GM23338 (cell line): Measurements from ENCODE around the gene ZSCAN25. TPM values are rescaled to one million over a fixed set of nuclear protein-coding genes. Genes with fewer than 3 reads are reported as not detected.

Experiments used
- ATAC-seq: fragments of 200-7000 bp; cut with Tn5 transposase; 3 replicates; pipeline ENCODE4 v1.9.1; 2020
- DNase-seq: peaks from one replicate; pipeline ENCODE4 v3.0.0-alpha.2; 2015; ENCODE audit warnings: low spot score
- H2AFZ ChIP-seq: fragments of 200-600 bp; sonication (generic); 2 replicates; pipeline ENCODE4 v1.8.0; 2016; ENCODE audit warnings: antibody characterized with exemption, mild to moderate bottlenecking, moderate library complexity
- H3F3A ChIP-seq: fragments of 200-600 bp; sonication (generic); replicated peaks from 2 replicates; pipeline ENCODE4 v1.8.0; 2017; ENCODE audit warnings: antibody characterized with exemption, mixed run types, low read depth
- H3K27ac ChIP-seq: fragments of 200-600 bp; sonication (generic); 2 replicates; pipeline ENCODE4 v1.6.1; 2016; ENCODE audit warnings: low read depth
- H3K27me3 ChIP-seq: fragments of 200-600 bp; sonication (generic); 2 replicates; pipeline ENCODE4 v1.8.0; 2016; ENCODE audit warnings: mild to moderate bottlenecking, mixed run types, moderate library complexity; ENCODE audit not compliant: insufficient read depth
- H3K36me3 ChIP-seq: fragments of 200-600 bp; sonication (generic); 2 replicates; pipeline ENCODE4 v1.8.0; 2016; ENCODE audit warnings: mild to moderate bottlenecking; ENCODE audit not compliant: insufficient read depth
- H3K4me1 ChIP-seq: fragments of 200-600 bp; sonication (generic); 2 replicates; pipeline ENCODE4 v1.8.0; 2016; ENCODE audit warnings: mild to moderate bottlenecking, moderate library complexity; ENCODE audit not compliant: insufficient read depth
- H3K4me2 ChIP-seq: fragments of 200-600 bp; sonication (generic); 2 replicates; pipeline ENCODE4 v1.7.1; 2017; ENCODE audit warnings: mixed run types
- H3K4me3 ChIP-seq: fragments of 200-600 bp; sonication (generic); 2 replicates; pipeline ENCODE4 v1.6.1; 2016; ENCODE audit warnings: mixed run types
- H3K79me2 ChIP-seq: fragments of 200-600 bp; sonication (generic); replicated peaks from 2 replicates; pipeline ENCODE4 v1.8.0; 2017; ENCODE audit warnings: mild to moderate bottlenecking; ENCODE audit not compliant: insufficient read depth
- H3K9me2 ChIP-seq: fragments of 200-600 bp; sonication (generic); 2 replicates; pipeline ENCODE4 v1.8.0; 2017; ENCODE audit not compliant: insufficient read depth
- H4K20me1 ChIP-seq: fragments of 200-600 bp; sonication (generic); replicated peaks from 2 replicates; pipeline ENCODE4 v1.8.0; 2017; ENCODE audit warnings: mild to moderate bottlenecking; ENCODE audit not compliant: insufficient read depth
- H3K27ac Mint-ChIP-seq: 2 replicates; pipeline ENCODE4 v1.8.0; 2020; ENCODE audit warnings: inconsistent platforms, mild to moderate bottlenecking, moderate library complexity, mixed read lengths
- H3K27me3 Mint-ChIP-seq: 3 replicates; pipeline ENCODE4 v1.8.0; 2022; ENCODE audit warnings: low read depth, mild to moderate bottlenecking, moderate library complexity, mixed read lengths, inconsistent platforms; ENCODE audit not compliant: insufficient read depth, poor library complexity
- H3K36me3 Mint-ChIP-seq: 3 replicates; pipeline ENCODE4 v1.8.0; 2021; ENCODE audit warnings: low read depth, mild to moderate bottlenecking, inconsistent platforms, moderate library complexity, mixed read lengths
- H3K4me1 Mint-ChIP-seq: 3 replicates; pipeline ENCODE4 v1.8.0; 2020; ENCODE audit warnings: mild to moderate bottlenecking, inconsistent platforms, mixed read lengths
- H3K4me3 Mint-ChIP-seq: 3 replicates; pipeline ENCODE4 v1.8.0; 2021; ENCODE audit warnings: moderate library complexity, mild to moderate bottlenecking, inconsistent platforms, mixed read lengths
- H3K9me3 Mint-ChIP-seq: 3 replicates; pipeline ENCODE4 v1.8.0; 2020; ENCODE audit warnings: moderate library complexity, mild to moderate bottlenecking, inconsistent platforms, mixed read lengths
- CTCF ChIP-seq, 2 experiments: fragments of 200-600 bp in 1 of 2; sonication (generic) in 1 of 2; conservative IDR thresholded peaks; 2 replicates each; pipeline versions ENCODE4 v1.5.1 to v1.6.1; 2016 to 2017; ENCODE audit warnings: antibody characterized with exemption in 2 of 2, low read depth in 2 of 2, mild to moderate bottlenecking in 2 of 2, moderate library complexity in 1 of 2
- EZH2phosphoT487 ChIP-seq: fragments of 200-600 bp; sonication (generic); IDR thresholded peaks from one replicate; pipeline ENCODE4 v1.8.1; 2018; ENCODE audit warnings: antibody characterized with exemption; ENCODE audit not compliant: unreplicated experiment
- JUNB ChIP-seq: IDR thresholded peaks from one replicate; pipeline ENCODE4 v1.6.1; 2016; ENCODE audit warnings: antibody characterized with exemption; ENCODE audit not compliant: unreplicated experiment
- NANOG ChIP-seq: IDR thresholded peaks from 2 replicates; pipeline ENCODE4 v1.6.1; 2016; ENCODE audit warnings: antibody characterized with exemption, borderline replicate concordance
- POLR2AphosphoS5 ChIP-seq: IDR thresholded peaks from 2 replicates; pipeline ENCODE4 v1.6.1; 2016; ENCODE audit warnings: antibody characterized with exemption, low read depth
- ZNF114 ChIP-seq: fragments of 250-450 bp; sonication (Bioruptor Pico); IDR thresholded peaks from 2 replicates; pipeline ENCODE4 v1.5.0; 2020; ENCODE audit warnings: mild to moderate bottlenecking, moderate library complexity
- polyA plus RNA-seq: library from polyadenylated mRNA; unstranded; fragments of >200 nt; fragmentation: Nextera tagmentation; extraction: Ambion mirVana; gene quantifications from 2 replicates; pipeline ENCODE4 v1.2.1, GENCODE V29; 2016
- total RNA-seq: library from RNA; depleted of rRNA; stranded (reverse); fragments of >200 nt; shearing (Covaris generic); gene quantifications from 2 replicates; pipeline ENCODE4 v1.2.3, GENCODE V29; 2014
- TF ChIP-seq, protein P1 (sequence below): IDR thresholded peaks from one replicate; pipeline ENCODE4 v1.6.1; 2018; ENCODE audit warnings: antibody characterized with exemption; ENCODE audit not compliant: unreplicated experiment

Gene ZSCAN25
- total and polyA plus RNA-seq, 2 experiments from 2014 or later = 4.8 to 17.5 TPM

DNA sequence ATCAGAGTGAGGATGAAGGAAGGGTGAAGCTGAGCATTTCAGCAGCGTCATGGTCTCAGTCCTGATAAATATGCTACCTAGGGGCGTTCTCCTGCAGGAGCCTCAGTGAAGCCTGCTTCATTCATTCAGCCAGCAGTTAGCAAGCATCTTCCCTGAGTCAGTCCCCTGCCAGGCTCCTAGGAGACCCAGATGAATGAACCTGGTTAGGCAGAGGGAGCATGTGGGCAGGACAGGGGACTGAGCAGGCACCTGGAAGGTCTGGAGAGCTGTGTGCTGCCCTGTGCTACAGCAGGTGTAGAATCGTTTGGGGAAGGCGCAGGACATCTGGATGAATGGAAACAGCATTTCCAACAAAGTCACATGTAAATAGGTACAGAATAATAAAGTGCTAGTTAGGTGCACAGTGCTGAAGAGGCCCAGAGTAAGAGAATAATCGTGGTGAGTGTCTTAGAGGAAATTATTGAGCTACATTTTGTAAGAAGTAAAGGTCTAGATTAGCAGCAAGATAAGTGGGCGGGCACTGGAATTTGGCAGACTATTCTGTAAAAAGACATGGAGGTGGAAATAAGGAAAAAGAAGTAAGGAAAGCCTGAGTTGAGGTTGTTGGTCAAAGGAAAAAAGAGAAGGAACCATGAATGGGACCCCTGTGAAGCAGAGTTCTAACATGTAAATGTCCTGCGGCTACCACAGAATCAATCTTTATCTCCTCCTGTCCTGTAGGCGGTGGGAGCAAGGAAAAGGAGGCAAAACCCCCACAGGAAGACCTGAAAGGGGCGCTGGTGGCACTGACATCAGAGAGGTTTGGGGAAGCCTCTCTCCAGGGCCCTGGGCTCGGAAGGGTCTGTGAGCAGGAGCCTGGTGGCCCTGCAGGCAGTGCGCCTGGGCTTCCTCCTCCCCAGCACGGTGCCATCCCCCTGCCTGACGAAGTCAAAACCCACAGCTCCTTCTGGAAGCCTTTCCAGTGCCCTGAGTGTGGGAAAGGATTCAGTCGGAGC lies 12.0 kb downstream of the ZSCAN25 start:
- TF ChIP-seq CTCF (conservative IDR thresholded peaks at IDR 0.05; ENCODE audit: low read depth in 2 of 2) = peak in 1 of 2 experiments; percentile 35; a peak in 3 of 4 replicates
- TF ChIP-seq POLR2AphosphoS5 = no peak
- no peak for TF ChIP-seq NANOG
- Mint-ChIP-seq H3K9me3 (no peaks in the 10 kb centered on the region), H3K36me3 (peaks cover 79% of the 10 kb centered on the region), H3K4me3 (peak overlapping the region; percentile 1; the same call in 1 of the 3 replicates), H3K4me1 (peaks cover 41% of the 10 kb centered on the region), H3K27me3 (peaks cover 14% of the 10 kb centered on the region), H3K27ac (peak overlapping the region; percentile 89)
- no peak overlapping the region for H3K4me3 ChIP-seq
- H3K27me3 ChIP-seq = no peaks in the 10 kb centered on the region
- no peaks in the 10 kb centered on the region for H3K79me2 ChIP-seq
- H3K27ac ChIP-seq = 0 out of 2 replicates have a peak overlapping the region, but pooled peaks have one; percentile 32
- H2AFZ ChIP-seq = no peak overlapping the region
- 0 out of 2 replicates have a peak, but pooled peaks cover 8% of the 10 kb centered on the region for H3F3A ChIP-seq
- peaks cover 23% of the 10 kb centered on the region for H4K20me1 ChIP-seq
- no peaks in the 10 kb centered on the region for H3K9me2 ChIP-seq
- peaks cover 22% of the 10 kb centered on the region for H3K36me3 ChIP-seq
- peaks cover 14% of the 10 kb centered on the region for H3K4me1 ChIP-seq
- 0 out of 2 replicates have a peak overlapping the region, but pooled peaks have one; percentile 32 for H3K4me2 ChIP-seq
- DNase-seq (peak; percentile 38), ATAC-seq (peak; percentile 67)

GRCh38 chr7:99629643-99630042 lies 12.9 kb downstream of the ZSCAN25 start:
- Mint-ChIP-seq H3K27ac (peak overlapping the region; percentile 89), H3K4me1 (peaks cover 41% of the 10 kb centered on the region), H3K27me3 (peaks cover 8% of the 10 kb centered on the region), H3K4me3 (no peak overlapping the region; the same call in 2 of the 3 replicates), H3K36me3 (peaks cover 70% of the 10 kb centered on the region), H3K9me3 (no peaks in the 10 kb centered on the region)
- Histone ChIP-seq H3K9me2 (no peaks in the 10 kb centered on the region), H3K4me1 (peaks cover 14% of the 10 kb centered on the region), H3K4me3 (no peak overlapping the region), H4K20me1 (peaks cover 26% of the 10 kb centered on the region), H2AFZ (no peak overlapping the region), H3F3A (0 out of 2 replicates have a peak, but pooled peaks cover 8% of the 10 kb centered on the region), H3K27me3 (no peaks in the 10 kb centered on the region), H3K27ac (no peak overlapping the region), H3K79me2 (no peaks in the 10 kb centered on the region), H3K36me3 (peaks cover 22% of the 10 kb centered on the region), H3K4me2 (no peak overlapping the region)
- no peak for ATAC-seq
- DNase-seq = no peak
- TF ChIP-seq ZNF114 (CRISPR knock-in tag) = no peak
- no peak for TF ChIP-seq JUNB
- TF ChIP-seq NANOG = no peak
- TF ChIP-seq EZH2phosphoT487 = no peak
- no peak for TF ChIP-seq CTCF (conservative IDR thresholded peaks at IDR 0.05; ENCODE audit: low read depth in 2 of 2)
- TF ChIP-seq, protein P1, sequence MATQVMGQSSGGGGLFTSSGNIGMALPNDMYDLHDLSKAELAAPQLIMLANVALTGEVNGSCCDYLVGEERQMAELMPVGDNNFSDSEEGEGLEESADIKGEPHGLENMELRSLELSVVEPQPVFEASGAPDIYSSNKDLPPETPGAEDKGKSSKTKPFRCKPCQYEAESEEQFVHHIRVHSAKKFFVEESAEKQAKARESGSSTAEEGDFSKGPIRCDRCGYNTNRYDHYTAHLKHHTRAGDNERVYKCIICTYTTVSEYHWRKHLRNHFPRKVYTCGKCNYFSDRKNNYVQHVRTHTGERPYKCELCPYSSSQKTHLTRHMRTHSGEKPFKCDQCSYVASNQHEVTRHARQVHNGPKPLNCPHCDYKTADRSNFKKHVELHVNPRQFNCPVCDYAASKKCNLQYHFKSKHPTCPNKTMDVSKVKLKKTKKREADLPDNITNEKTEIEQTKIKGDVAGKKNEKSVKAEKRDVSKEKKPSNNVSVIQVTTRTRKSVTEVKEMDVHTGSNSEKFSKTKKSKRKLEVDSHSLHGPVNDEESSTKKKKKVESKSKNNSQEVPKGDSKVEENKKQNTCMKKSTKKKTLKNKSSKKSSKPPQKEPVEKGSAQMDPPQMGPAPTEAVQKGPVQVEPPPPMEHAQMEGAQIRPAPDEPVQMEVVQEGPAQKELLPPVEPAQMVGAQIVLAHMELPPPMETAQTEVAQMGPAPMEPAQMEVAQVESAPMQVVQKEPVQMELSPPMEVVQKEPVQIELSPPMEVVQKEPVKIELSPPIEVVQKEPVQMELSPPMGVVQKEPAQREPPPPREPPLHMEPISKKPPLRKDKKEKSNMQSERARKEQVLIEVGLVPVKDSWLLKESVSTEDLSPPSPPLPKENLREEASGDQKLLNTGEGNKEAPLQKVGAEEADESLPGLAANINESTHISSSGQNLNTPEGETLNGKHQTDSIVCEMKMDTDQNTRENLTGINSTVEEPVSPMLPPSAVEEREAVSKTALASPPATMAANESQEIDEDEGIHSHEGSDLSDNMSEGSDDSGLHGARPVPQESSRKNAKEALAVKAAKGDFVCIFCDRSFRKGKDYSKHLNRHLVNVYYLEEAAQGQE = no peak
